Dermis blood vessel endothelial cell (primary cell): ENCODE results near the gene SACS. TPM values are rescaled to one million over a fixed set of nuclear protein-coding genes. Genes with fewer than 3 reads are reported as not detected.

Source experiments
- DNase-seq: peaks from one replicate; pipeline ENCODE4 v3.0.0; 2010
- total RNA-seq: library from RNA; depleted of rRNA; stranded (reverse); fragments of >200 nt; gene quantifications from 2 replicates; pipeline ENCODE4 v1.2.3, GENCODE V29; 2014

Gene SACS, protein sequence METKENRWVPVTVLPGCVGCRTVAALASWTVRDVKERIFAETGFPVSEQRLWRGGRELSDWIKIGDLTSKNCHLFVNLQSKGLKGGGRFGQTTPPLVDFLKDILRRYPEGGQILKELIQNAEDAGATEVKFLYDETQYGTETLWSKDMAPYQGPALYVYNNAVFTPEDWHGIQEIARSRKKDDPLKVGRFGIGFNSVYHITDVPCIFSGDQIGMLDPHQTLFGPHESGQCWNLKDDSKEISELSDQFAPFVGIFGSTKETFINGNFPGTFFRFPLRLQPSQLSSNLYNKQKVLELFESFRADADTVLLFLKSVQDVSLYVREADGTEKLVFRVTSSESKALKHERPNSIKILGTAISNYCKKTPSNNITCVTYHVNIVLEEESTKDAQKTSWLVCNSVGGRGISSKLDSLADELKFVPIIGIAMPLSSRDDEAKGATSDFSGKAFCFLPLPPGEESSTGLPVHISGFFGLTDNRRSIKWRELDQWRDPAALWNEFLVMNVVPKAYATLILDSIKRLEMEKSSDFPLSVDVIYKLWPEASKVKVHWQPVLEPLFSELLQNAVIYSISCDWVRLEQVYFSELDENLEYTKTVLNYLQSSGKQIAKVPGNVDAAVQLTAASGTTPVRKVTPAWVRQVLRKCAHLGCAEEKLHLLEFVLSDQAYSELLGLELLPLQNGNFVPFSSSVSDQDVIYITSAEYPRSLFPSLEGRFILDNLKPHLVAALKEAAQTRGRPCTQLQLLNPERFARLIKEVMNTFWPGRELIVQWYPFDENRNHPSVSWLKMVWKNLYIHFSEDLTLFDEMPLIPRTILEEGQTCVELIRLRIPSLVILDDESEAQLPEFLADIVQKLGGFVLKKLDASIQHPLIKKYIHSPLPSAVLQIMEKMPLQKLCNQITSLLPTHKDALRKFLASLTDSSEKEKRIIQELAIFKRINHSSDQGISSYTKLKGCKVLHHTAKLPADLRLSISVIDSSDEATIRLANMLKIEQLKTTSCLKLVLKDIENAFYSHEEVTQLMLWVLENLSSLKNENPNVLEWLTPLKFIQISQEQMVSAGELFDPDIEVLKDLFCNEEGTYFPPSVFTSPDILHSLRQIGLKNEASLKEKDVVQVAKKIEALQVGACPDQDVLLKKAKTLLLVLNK (N-terminal part only)
- 62.3 and 79.0 TPM in 2 replicates for total RNA-seq

DNA sequence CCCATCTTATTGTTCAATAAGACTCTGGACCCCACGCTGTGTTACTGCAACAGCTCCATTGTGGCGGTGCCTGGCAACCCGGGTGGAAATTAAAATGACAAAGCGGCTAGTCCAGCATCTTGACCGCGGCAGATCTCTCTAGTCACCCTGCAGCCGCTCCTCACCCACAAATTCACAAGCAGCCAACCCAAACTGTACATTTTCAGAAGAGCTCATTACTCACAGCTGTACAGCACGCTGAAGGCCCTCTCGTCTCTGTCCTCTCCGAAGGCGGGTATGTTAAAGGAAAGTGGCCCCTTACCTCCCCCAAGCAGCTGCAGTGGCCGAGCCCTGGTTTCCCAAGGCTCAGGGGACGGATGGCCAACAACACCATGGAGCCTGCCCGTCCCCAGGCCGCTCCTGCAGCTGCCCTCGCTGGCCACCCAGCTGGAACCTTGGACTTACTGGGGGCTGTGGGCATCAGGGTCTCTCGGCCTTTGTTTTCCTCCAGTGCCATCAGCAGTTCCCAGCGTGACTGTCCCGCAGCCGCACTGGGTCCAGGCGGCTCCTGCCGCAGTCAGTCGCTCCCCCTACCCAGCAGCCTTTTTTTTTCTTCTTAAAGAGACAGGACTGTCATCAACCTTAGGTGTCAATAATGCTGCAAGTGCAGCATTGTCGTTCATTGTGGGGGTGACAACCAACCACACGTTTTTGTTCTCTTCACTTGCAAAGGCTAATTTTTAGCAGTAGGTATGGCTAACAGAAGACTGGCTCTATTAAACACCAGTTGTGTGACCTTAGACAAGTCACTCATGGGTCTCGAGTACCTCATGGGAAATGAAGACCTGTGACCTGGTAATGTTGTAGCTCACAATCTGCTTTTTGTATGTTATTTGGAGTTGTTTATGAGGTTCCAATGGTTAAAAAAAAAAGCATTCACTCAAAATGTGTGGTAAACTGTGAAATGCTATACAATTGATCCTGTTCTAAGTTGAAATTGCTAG, at the start of gene SACS:
Gene SACS, minus strand, starts transcription at position 532 of the 983 bp plus-strand sequence. CDS start 22,463 bp downstream, outside the sequence.
- DNase-seq, result peak; percentile 61

DNA sequence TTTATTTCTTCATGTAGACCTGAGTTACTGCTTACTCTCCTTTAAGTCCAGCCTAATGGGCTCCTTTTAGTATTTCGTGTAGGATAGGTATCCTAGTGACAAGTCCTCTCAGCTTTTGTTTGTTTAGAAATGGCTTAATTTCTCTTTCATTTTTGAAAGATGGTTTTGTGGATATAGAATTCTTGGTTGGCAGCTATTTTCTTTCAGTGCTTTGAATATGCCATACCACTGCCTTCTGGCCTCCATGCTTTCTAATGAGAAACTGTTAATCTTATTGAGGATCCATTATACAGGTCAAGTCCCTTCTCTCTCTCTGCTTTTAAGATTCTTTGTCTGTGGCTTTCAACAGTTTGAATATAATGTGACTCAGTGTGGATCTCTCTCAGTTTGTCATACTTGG, 46.8 kb upstream of the SACS start:
- no peak for DNase-seq

DNA sequence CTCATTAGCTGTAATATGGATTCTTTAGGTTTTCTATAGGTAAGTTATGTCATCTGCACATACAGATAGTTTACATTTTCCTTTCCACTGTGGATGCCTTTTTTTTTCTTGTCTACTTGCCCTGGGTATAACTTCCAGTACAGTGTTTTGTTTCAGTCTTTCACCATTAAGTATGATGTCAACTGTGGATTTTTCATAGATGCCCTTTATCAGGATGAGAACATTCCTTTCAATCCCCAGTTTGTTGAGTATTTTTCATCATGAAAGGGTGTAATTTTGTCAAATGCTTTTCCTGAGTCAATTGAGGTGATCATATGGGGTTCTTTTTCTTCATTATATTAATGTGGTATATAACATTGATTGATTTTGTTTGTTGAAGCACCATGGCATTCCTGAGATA, 43.6 kb upstream of the SACS start:
- DNase-seq, result no peak

GRCh38 chr13:23473221-23473620, 39.7 kb upstream of the SACS start:
- no peak for DNase-seq

- DNase-seq, result no peak
Observed at GRCh38 chr13:23472189-23472588, 38.7 kb upstream of the SACS start.

DNA sequence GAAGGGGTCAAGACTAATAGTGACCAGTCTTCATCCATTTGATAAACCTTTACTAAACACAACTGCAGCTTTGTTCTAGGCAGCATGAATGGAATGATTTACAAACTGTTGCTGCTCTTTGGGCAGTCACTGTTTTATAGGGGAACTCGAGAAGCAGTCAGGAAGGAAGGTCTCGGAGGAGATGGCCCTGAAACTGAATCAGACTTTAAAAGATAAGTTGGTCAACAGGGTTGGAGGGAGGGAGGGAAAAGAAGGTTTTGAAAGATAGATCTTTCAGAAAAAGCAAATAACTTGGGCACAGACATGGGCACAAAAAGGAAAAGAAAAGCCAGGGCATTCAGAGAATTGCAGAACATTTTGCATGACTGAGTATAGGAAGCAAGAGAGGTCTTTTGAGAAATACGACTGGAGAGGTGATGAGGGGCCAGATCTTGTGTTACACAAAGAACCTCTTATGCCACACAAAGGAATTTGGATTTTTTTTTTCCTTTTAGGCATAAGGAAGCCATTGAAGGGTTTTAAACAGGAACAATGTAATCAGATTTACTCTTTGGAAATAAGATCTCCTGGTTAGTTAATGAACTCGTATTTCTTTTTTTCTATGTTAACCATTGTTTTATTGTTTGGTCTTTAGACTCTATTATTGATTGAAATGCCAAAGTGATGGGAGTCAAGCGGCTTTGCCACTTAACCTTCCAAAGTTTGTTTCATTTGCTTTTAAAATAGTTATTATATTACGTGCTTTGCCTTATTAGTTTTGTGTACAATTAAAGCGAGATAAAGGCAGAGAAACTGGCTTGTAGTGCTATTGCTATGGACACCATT, 37.5 kb upstream of the SACS start:
- no peak for DNase-seq

GRCh38 chr13:23469951-23470421, 36.5 kb upstream of the SACS start:
- DNase-seq, result no peak

DNA sequence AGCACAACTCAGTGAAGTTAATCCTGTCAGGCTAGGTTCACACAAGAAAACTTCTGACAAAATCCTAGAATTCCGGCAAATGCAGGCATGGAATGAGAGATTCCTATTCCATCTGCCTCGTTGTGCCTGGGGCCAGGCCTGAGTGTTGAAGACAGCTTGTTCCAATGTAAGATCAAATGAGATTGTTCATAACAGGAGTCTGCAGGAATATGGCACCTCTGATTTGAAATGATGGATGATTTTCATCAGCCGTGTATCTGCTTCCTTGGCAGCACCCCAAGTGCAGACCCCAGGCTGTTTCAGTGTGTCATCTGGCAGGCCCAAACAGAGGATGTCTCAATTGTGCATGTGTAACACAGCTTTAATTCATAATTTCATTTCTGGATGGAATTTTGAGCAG, 35.3 kb upstream of the SACS start:
- DNase-seq, result no peak

GRCh38 chr13:23467932-23468278, 34.4 kb upstream of the SACS start:
- no peak for DNase-seq

DNA sequence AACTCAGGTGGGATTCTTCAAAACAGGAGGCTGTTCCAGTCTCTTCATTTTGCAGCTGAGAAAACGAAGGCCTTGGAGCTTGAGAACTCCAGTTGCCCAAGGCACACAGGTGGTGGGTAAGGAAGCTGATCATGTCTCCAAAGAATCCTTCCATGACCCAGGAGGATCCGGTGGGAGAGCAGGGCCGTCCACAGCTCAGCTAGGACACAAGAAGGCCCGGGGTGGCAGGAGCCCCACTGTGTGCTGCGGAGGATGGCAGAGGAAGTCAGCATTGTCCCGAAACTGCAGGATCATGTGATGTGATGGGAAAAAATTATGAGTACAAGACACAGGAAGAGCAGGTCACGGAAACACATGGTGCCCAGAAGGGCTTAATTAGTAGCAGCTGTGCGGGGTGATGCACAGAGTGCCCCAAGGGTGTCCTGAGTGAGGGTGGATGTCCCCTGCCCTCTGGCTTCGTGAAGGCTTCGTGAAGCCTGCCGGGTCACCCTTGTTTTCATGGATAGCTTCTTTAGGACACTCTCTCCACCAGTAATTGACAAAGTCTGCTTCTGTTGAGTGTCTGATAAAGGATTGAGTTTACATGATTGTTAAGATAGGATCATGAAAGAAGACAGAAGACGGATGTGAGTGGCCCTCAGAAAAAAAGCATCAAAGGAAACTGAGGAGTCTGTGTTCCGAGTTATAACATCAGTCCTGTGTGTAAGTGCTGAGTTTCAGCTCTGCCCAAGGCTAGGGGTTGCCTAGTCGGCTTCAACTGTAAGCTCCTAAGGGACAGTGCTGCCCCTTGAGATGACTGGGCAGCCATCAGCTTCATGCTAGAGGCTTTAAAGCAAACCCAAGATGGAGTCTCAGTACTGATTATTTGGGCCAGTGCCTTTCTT, 33.8 kb upstream of the SACS start:
- peak; percentile 21 for DNase-seq

- DNase-seq, result peak; percentile 80
Observed at GRCh38 chr13:23466144-23467002, 32.9 kb upstream of the SACS start.

DNA sequence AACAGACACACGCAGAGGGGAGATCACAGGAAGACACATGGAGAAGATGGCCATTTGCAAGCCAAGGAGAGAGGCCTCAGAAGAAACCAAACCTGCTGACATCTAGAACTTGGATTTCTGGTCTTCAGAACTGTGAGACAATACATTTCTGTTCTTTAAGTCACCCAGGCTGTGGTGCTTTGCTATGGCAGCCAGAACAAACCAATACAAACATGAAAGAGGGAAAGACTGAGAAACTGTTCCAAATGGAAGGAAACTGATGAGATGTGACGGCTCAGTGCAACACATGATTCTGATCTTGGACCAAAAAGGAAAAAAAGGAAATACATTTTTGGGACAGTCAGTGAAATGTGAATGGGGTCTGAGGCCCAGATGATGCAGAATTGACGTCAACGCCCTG, 30.2 kb upstream of the SACS start:
- DNase-seq, result no peak

- no peak for DNase-seq
Observed at GRCh38 chr13:23462815-23463559, 29.5 kb upstream of the SACS start.

DNA sequence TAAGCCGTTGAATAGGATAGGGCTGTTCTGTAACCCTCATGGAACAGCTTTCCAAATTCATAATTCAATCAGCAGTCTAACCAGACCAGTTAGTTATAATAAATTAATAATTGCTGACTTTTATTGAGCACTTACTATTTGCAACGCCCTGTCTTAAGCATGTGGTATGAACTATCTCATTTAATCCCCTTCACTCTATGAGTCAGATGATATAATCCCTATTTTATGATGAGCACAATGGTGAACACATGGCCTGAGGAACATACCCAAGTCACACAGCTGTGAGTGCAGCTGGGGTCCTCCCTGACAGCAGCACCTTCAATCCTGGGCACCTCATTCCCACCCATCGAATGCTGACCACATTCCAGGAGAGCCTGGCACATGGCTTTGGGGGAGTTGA, 28.0 kb upstream of the SACS start:
- DNase-seq, result no peak

GRCh38 chr13:23460921-23461320, 27.4 kb upstream of the SACS start:
- DNase-seq, result no peak

DNA sequence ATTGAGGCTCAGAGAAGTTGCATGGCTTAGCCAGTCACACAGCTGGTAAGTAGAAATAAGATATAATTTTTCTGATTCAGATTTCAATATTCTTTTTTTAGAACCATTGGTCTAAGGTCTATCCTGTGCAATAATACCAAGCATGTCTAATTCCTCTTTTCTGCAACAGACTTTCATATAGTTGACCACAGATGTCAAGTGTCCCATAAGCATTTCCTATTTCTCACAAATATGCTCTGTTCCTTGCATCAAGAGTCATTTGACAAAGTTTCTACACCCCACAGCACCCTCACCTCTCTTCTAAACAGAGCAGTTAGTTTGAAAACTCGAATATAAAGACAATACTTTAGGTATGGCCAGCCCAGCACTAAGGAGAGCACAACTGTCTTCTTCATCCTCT, 26.8 kb upstream of the SACS start:
- no peak for DNase-seq

DNA sequence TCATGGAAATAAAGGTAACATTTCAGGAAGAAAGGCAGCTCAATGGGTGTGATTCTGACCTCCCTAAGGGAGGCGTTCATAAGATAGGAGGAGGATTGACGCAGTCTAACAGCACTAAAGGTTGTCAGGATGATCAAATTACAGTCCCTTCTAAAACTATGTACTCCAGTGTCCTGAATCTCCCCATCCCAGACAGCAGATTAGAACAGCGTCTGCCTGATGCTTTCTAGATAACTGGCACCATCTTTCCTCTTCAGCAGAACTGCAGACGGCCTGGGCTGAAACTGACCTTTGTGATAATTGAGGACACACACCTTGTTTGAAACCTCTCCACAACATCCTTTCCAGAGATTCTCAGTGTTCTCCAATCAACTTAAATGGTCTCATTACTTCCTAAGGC, 25.5 kb upstream of the SACS start:
- DNase-seq, result no peak
